RPMI8226 (cell line): ENCODE data around the gene FRMD7.
"Not testable (repeated sequence)": the region's sequence is repeated elsewhere in the genome, so short reads cannot be mapped to it uniquely, and the experiment has no call there.

Experiments
- DNase-seq: peaks from one replicate; pipeline ENCODE4 v3.0.0-alpha.2; 2015

Gene FRMD7

GRCh38 chrX:132092439-132093065, 35.3 kb downstream of the FRMD7 start:
- DNase-seq, result peak; percentile 75

DNA sequence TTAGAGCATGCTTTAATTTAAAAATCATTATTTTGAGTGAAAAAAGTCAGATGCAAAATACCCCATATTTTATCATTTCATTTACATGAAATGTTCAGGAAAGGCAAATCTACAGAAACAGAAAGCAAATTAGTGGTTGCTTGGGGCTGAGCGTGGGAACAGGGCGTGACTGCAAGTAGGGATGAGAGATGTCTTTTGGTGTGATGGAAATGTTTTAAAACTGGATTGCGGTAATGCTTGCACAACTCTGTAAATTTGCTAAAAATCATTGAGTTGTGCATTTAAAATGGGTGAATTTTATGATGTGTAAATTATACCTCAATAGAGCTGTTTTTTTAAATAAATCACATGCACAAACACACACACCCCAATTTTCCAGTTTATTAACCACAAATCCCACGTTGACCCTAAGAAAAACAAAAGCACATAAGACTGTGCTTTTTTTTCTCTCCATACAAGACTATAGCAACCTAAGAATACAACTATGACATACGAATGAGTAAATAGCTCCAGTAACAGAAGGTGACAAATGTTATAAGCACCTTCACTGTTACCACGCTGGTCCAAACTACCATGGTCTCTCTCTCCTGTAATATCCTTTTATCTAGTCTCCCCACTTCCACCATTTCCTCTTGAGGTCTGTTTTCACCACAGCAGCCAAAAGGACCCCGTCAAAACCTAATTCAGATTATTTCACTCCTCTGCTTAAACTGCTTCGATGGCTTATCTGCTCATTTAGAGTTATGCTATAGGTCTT, 37.2 kb downstream of the FRMD7 start:
- no peak for DNase-seq

GRCh38 chrX:132088864-132089263, 39.0 kb downstream of the FRMD7 start:
- DNase-seq, result no peak

- DNase-seq, result no peak
These were observed 41.1 kb downstream of the FRMD7 start for GRCh38 chrX:132086672-132087071.

DNA sequence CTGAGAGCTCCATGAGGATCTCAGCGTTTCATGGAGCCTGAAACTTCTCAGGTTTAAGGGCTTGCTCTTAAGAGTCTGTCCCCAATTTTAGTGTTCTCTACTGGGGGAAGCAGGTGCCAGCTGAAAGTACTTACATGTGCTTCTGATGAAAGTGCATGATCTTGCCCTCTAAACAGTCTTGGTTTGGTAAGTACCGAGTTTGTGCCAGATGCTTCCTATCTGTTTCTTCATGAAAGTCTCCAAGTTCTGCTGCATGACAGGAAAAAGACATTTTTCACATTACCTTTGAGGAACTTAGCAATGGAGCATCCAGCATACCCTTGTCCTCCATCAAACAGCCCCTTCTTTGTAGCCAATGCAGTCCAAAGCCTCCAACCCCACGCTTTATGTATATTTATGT, 42.0 kb downstream of the FRMD7 start:
- DNase-seq, result no peak

- no peak for DNase-seq
These were observed 49.9 kb downstream of the FRMD7 start for GRCh38 chrX:132077912-132078311.

DNA sequence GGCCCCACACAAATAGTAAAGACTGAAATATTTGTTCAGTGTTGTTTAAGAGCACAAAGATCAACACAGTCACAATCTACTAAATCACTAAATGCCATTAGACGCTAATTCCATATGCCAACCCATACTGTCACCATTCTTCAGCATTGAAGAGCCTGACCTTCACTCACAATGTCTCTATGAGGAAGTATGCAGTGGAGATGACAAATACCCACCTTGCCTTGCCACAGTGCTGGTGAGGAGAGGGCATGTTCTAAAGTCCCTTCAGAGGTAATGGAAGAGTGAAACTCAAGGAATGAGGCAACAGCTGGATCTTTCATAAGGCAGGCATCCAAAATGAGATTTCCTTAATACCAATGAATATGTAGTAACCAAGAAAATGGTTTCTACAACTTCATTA, 50.4 kb downstream of the FRMD7 start:
- no peak for DNase-seq

- no peak for DNase-seq
These were observed 56.6 kb downstream of the FRMD7 start for GRCh38 chrX:132071254-132071653.

DNA sequence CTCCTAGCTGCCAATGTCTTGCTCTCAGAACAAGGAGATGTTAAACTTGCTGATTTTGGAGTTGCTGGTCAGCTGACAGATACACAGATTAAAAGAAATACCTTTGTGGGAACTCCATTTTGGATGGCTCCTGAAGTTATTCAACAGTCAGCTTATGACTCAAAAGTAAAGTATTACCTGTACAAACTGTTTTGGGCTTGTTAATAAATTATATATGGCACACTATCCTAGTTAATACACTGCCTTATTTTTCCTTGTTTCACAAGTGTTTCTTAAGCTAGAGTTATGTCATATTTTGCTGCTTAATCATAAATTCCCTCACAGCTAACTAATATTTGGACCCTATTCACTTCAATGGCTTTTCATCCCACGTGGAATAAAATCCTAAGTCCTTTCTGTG, 59.4 kb downstream of the FRMD7 start:
- DNase-seq, result no peak

GRCh38 chrX:132063862-132064261, 64.0 kb downstream of the FRMD7 start:
- no peak for DNase-seq

DNA sequence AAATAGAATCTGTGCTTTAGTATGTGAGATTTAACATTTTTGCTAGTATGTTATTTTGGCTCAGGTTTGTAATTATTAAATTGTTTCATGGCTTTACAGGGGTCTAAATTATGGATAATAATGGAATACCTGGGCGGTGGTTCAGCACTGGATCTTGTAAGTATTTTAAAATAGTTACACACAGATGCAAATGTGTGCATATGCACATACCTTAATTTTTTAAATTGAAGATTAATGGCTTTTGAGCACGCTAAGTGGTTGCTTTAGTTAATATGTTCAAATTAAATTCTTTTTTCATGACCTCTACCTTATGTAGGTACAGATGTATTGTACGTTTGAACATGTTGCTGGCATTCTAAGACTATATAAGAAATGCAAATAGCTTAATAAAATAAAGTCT, 64.5 kb downstream of the FRMD7 start:
- DNase-seq, result no peak

DNA sequence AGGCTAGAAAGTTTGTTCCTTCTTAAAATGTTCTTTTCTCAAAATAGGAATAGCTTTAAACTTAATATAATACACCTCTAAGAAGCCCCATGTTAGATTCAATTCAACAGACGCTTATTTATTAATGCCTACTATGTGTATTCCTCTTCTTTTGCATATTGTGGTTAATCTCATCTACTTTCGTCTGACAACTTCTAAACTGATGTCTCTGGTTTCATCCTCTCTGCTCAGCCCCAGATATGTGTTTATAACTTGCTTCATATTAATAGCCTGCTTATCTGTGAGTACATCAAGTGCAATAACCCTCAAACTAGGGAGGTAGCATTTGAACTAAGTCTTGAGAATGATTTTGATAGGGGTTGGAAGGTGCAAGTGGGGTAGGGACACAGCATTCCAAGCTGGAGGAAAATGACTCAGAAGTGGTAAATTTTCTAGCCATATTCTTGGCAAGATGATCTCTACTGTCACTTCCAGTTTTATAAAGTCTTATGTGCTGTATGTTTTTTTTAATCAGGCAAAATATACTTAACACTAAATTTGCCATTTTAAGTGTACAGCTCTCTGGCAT, 67.8 kb downstream of the FRMD7 start:
- DNase-seq, result no peak

DNA sequence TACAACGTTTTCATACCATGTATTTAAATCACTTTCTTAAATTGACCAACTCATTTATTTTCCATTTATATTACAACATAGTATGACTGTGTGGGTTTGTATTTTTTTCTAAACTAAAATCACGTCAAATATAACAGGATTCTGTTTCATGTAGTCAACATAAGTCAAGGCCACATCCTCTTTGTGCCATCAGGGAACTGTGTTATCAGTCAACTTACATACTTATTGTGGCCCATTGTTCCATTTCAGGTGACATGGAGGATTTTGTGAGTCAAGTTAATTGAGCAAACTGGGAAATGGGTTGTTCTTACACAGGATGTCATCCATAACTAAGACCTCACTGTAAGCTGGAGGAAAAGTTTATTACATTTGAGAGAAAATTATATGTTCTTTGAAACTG, 68.8 kb downstream of the FRMD7 start:
- DNase-seq, result no peak

- DNase-seq, result no peak
These were observed 69.8 kb downstream of the FRMD7 start for GRCh38 chrX:132058050-132058449.

- DNase-seq, result not testable (repeated sequence)
These were observed 76.0 kb downstream of the FRMD7 start for GRCh38 chrX:132051778-132052177.

GRCh38 chrX:132046533-132046932, 81.3 kb downstream of the FRMD7 start:
- DNase-seq, result no peak

DNA sequence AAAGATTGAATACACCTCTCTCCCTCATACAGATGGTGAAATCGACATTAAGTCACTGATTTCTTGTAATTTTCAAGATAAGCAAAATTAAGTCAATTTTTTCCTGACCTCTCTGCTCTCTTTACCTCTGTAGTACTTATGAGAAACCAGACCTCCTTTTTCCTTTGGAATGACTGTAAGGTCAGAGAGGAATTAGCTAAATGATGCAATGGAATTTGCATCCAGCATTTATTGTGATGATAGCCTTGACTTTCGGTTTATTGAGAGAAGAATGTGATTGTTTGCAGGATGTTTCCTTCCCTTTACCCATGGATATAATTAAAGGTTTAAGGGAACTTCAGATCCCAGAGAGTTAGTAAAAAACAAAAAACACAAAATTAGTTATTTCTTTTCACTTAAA, 82.4 kb downstream of the FRMD7 start:
- DNase-seq, result no peak

- DNase-seq, result no peak
These were observed 82.9 kb downstream of the FRMD7 start for GRCh38 chrX:132044953-132045352.

DNA sequence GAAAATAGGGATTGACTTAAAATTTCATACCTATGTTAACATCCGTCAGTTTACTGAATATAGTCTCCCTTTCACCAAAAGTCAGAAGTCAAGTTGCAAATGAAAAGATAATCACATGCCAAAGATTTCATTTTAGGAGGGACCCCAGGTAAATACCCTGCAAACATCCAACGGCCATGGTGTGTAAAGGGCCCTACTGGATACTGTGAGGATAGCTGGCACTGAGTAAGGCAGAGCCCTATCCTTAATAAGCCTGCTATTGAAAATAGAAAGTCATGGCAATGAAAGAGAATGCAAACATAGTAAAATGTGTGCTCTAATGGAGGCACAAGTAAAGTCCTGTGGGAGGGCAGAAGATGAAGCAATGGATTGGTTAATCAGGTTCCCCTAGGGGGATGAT, 83.8 kb downstream of the FRMD7 start:
- DNase-seq, result no peak

DNA sequence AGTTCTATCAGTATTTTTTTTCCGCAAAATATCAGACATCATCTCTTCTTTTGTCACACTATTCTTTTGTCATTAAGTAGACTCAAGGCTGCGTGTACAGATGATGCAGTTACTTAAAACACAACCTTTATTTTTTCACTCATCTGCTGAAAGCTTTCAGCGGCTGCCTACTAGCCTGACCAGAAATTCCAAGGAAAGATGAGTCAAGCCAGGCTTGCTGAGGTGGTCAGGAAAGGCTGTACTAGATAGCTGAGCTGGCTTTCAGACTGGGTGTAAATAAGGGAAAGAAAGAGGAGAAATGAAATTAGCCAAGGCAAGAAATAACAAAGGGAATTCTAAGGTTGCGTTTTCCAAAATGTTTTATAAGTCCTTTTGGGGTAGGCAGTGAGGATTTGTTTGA, 86.8 kb downstream of the FRMD7 start:
- DNase-seq, result no peak

- DNase-seq, result no peak
These were observed 87.8 kb downstream of the FRMD7 start for GRCh38 chrX:132040066-132040465.

DNA sequence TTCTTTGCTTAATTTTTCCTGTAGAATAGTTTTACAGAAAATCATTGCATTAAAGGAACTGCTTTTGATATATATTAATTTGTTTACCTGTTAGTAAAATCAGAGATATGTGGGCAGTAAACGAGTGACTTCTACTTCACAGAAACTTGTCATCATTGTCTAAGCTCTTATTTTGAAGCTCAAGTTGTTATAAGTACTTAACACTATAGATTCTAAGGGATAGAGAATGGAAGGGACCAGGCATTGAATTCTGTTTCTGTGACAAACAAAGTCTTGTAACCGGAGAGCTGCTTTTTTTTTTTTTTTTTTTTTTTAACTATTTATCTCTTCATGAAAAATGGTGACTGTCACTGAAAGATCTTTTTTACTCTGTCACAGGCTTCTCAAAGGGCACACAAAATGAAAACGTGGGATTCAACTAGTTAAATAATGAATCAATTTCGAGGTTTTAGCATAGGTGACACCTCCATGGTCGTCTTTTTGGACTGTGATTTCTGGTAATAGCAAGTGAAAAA, 90.3 kb downstream of the FRMD7 start:
- DNase-seq, result no peak

GRCh38 chrX:132034648-132035047, 93.2 kb downstream of the FRMD7 start:
- no peak for DNase-seq

DNA sequence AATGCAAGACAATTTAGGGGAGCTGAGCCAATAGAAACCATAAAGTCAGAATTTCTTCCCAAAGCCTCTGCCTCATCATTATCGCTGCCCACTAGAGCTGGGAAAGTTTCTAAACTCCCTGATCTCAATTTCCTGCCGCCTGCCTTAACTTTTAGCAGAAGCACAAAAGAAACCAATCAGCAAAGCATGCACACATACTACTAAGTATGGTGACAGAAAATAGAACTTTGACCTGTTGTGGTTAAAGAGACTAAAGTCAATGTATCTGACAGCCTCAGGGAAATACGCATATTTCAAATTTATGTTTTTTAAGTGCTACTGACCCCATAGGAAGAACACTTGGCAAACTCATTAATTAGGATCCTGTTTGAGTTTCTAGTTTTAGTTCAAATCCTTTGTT, 94.7 kb downstream of the FRMD7 start:
- DNase-seq, result no peak
